ENCODE data around the gene CELA1. TPM values are rescaled to one million over a fixed set of nuclear protein-coding genes. Genes with fewer than 3 reads are reported as not detected.

The CELA1 gene
- polyA plus RNA-seq, 3 donors, result 0.67 to 3.0 TPM; not detected in 1

- H2AFZ ChIP-seq (ENCODE audit: insufficient read depth, low read depth, low read length, poor library complexity, severe bottlenecking), result peak overlapping the region; percentile 44
- H3K27me3 Mint-ChIP-seq (ENCODE audit: low read depth in 3 of 3), result peaks cover 0 to 3% (median 0%) of the 10 kb centered on the region in 3 donors
- H3K9me3 Mint-ChIP-seq, result peaks cover 0 to 2% (median 0%) of the 10 kb centered on the region in 7 donors
- no peaks in the 10 kb centered on the region for H3K27me3 ChIP-seq (ENCODE audit: control insufficient read depth in 2 of 2, insufficient read depth in 2 of 2, low read length in 2 of 2)
- peaks cover 46% of the 10 kb centered on the region for H3K79me2 ChIP-seq (ENCODE audit: insufficient read depth, low read length)
- peak overlapping the region; percentile 87 to 98 (median 94) for H3K27ac Mint-ChIP-seq
- peaks cover 8% of the 10 kb centered on the region for H4K20me1 ChIP-seq (ENCODE audit: insufficient read depth, low read length)
- H3K4me1 Mint-ChIP-seq, result peaks cover 86% of the 10 kb centered on the region
- peaks cover 79 to 86% of the 10 kb centered on the region in 2 donors for H3K4me1 ChIP-seq (ENCODE audit: control insufficient read depth in 1 of 2, insufficient read depth in 2 of 2, low read length in 2 of 2)
- peak overlapping the region; percentile 67 for H3K4me2 ChIP-seq (replicated peaks; ENCODE audit: extremely low read depth, low read length, poor library complexity, severe bottlenecking)
- intact Hi-C loops (cut with micrococcal nuclease), result no loop called here
- WGBS (ENCODE audit: insufficient coverage), result 0% methylated on average over 2 of the region's 7 CpGs
- DNase-seq, result peak; percentile 67 to 92 (median 77)
- no peaks in the 10 kb centered on the region for H3K36me3 ChIP-seq (replicated peaks in 1 of 2; ENCODE audit: control insufficient read depth in 1 of 2, insufficient read depth in 2 of 2, low read length in 2 of 2)
- no peaks in the 10 kb centered on the region for H3K9me3 ChIP-seq (replicated peaks in 1 of 2; ENCODE audit: control insufficient read depth in 1 of 2, insufficient read depth in 1 of 2, low read length in 2 of 2)
- peak overlapping the region in 1 of 3 experiments; percentile 58 for H3K4me3 ChIP-seq (replicated peaks in 1 of 3; ENCODE audit: low read depth in 2 of 3, low read length in 3 of 3)
- H3K4me3 Mint-ChIP-seq, result peak overlapping the region; percentile 73 to 78
- no peak for TF ChIP-seq CTCF (IDR thresholded peaks at IDR 0.05)
- H3K9ac ChIP-seq (ENCODE audit: insufficient read depth, low read length, poor library complexity, severe bottlenecking), result peak overlapping the region; percentile 38
- H3K36me3 Mint-ChIP-seq, result peaks cover 6 to 8% of the 10 kb centered on the region in 2 donors
- peak overlapping the region; percentile 63 to 95 for H3K27ac ChIP-seq (ENCODE audit: low read depth in 1 of 2, low read length in 2 of 2)
These were observed 19.6 kb downstream of the CELA1 start for GRCh38 chr12:51326698-51327439.

GRCh38 chr12:51324953-51325352, 21.5 kb downstream of the CELA1 start:
- peak in 2 of 3 donors; percentile 25 to 44 for DNase-seq
- Histone ChIP-seq H3K27ac (ENCODE audit: low read depth in 1 of 2, low read length in 2 of 2) (peak overlapping the region; percentile 83 to 95), H3K4me2 (replicated peaks; ENCODE audit: extremely low read depth, low read length, poor library complexity, severe bottlenecking) (peak overlapping the region; percentile 99), H3K4me1 (ENCODE audit: control insufficient read depth in 1 of 2, insufficient read depth in 2 of 2, low read length in 2 of 2) (peaks cover 92 to 97% of the 10 kb centered on the region in 2 donors), H3K4me3 (replicated peaks in 1 of 3; ENCODE audit: low read depth in 2 of 3, low read length in 3 of 3) (peak overlapping the region in 1 of 3 experiments; percentile 99), H3K36me3 (replicated peaks in 1 of 2; ENCODE audit: control insufficient read depth in 1 of 2, insufficient read depth in 2 of 2, low read length in 2 of 2) (no peaks in the 10 kb centered on the region), H3K27me3 (ENCODE audit: control insufficient read depth in 2 of 2, insufficient read depth in 2 of 2, low read length in 2 of 2) (no peaks in the 10 kb centered on the region), H3K9me3 (replicated peaks in 1 of 2; ENCODE audit: control insufficient read depth in 1 of 2, insufficient read depth in 1 of 2, low read length in 2 of 2) (no peaks in the 10 kb centered on the region), H4K20me1 (ENCODE audit: insufficient read depth, low read length) (peaks cover 27% of the 10 kb centered on the region), H2AFZ (ENCODE audit: insufficient read depth, low read depth, low read length, poor library complexity, severe bottlenecking) (no peak overlapping the region), H3K79me2 (ENCODE audit: insufficient read depth, low read length) (peaks cover 65% of the 10 kb centered on the region), H3K9ac (ENCODE audit: insufficient read depth, low read length, poor library complexity, severe bottlenecking) (peak overlapping the region; percentile 17)
- Mint-ChIP-seq H3K4me3 (peak overlapping the region; percentile 59 to 98), H3K27ac (peak overlapping the region; percentile 89 to 95 (median 92)), H3K4me1 (peaks cover 92% of the 10 kb centered on the region), H3K36me3 (peaks cover 11 to 18% of the 10 kb centered on the region in 2 donors), H3K27me3 (ENCODE audit: low read depth in 3 of 3) (peaks cover 0 to 3% (median 0%) of the 10 kb centered on the region in 3 donors), H3K9me3 (no peaks in the 10 kb centered on the region)
- TF ChIP-seq CTCF (IDR thresholded peaks at IDR 0.05), result no peak
- WGBS (ENCODE audit: insufficient coverage), result no CpG with 5 or more reads among the region's 4 CpGs
- intact Hi-C loops (cut with micrococcal nuclease), result loop anchor here in 1 of 2 donors (5.0 kb wide), 1 partner anchor 67 kb away; the partner anchor contains the start of gene GALNT6

Data from CD14-positive monocyte (primary cell).